ENCODE results near the gene RTN1.

DNA sequence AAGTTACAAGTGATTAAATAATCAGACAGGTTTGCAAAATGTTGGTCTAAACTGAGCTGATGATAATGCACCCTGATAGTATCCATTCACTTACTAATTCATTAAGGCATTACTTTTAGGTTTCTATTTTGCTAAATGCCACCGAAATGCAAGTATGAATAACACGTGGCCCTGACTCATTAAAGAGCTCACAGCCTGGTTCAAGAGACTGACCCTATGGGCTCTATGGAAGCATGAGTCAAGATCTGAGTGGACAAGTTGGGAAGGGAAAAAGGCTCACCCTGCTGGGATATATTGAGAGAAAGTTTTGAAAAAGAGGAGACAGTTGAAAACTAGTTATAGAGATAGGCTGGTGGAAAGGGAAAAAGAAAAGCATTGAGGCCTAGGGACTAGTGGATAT is 34.6 kb upstream of the RTN1 start:
- TF ChIP-seq, protein P1, sequence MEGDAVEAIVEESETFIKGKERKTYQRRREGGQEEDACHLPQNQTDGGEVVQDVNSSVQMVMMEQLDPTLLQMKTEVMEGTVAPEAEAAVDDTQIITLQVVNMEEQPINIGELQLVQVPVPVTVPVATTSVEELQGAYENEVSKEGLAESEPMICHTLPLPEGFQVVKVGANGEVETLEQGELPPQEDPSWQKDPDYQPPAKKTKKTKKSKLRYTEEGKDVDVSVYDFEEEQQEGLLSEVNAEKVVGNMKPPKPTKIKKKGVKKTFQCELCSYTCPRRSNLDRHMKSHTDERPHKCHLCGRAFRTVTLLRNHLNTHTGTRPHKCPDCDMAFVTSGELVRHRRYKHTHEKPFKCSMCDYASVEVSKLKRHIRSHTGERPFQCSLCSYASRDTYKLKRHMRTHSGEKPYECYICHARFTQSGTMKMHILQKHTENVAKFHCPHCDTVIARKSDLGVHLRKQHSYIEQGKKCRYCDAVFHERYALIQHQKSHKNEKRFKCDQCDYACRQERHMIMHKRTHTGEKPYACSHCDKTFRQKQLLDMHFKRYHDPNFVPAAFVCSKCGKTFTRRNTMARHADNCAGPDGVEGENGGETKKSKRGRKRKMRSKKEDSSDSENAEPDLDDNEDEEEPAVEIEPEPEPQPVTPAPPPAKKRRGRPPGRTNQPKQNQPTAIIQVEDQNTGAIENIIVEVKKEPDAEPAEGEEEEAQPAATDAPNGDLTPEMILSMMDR (IDR thresholded peaks at IDR 0.05; ENCODE audit: insufficient read depth, low read length, poor library complexity, severe bottlenecking): no peak
- TF ChIP-seq EZH2phosphoT487 (conservative IDR thresholded peaks at IDR 0.05; ENCODE audit: low read length): no peak
